HCT116 (cell line): Measurements from ENCODE around the gene SCPEP1. TPM values are rescaled to one million over a fixed set of nuclear protein-coding genes. Genes with fewer than 3 reads are reported as not detected.

Source experiments
- ATAC-seq: fragments of 200-7000 bp; cut with Tn5 transposase; 2 replicates; pipeline ENCODE4 v1.9.1; 2020; ENCODE audit warnings: mild to moderate bottlenecking, moderate library complexity
- BruUV-seq: library from RNA; stranded (reverse); fragments of 400-500 nt; replicated peaks from 2 replicates; lab custom pipeline; 2021; lab: Mats Ljungman, UMichigan
- CTCF ChIA-PET: fragments of 300-600 bp; sonication (Branson Sonifier 250); formaldehyde crosslinking; loops from one replicate; lab custom pipeline; 2021; ENCODE audit warnings: antibody characterized with exemption; lab: Charles Lee
- POLR2A ChIA-PET: fragments of 300-600, 350-600 bp; sonication (Branson Sonifier 250); formaldehyde crosslinking; loops from one replicate; lab custom pipeline; 2021; ENCODE audit warnings: antibody characterized with exemption; lab: Charles Lee
- RAD21 ChIA-PET, 2 experiments: fragments of 300-600 bp; sonication (Branson Sonifier 250); formaldehyde crosslinking; loops; one replicate each; lab custom pipeline; 2023; ENCODE audit warnings: low total read pairs in 2 of 2; ENCODE audit not compliant: uncharacterized antibody in 2 of 2, unreplicated experiment in 2 of 2, low non-redundant PET in 1 of 2; lab: Charles Lee
- DNase-seq: peaks from one replicate; pipeline ENCODE4 v3.0.0-alpha.2; 2010; ENCODE audit warnings: low read depth, low spot score
- H2AFZ ChIP-seq: fragments of 200-600 bp; shearing (Covaris generic), sonication (generic); 2 replicates; pipeline ENCODE4 v1.6.1; 2017; ENCODE audit warnings: low read depth, mixed run types, mixed read lengths, antibody characterized with exemption, low read length; ENCODE audit not compliant: poor library complexity, severe bottlenecking
- H3K27ac ChIP-seq: 2 replicates; pipeline ENCODE4 v1.5.1; 2012; ENCODE audit warnings: low read depth, low read length
- H3K27me3 ChIP-seq: fragments of 200-600 bp; sonication (generic); 2 replicates; pipeline ENCODE4 v1.6.1; 2016; ENCODE audit warnings: mixed run types, low read length, mixed read lengths; ENCODE audit not compliant: insufficient read depth
- H3K36me3 ChIP-seq, 2 experiments: fragments of 200-500 bp in 1 of 2; fragments of 200-600 bp in 1 of 2; sonication (Bioruptor generic) in 1 of 2; sonication (generic) in 1 of 2; 2 replicates each; pipeline versions ENCODE4 v1.5.1 to v1.6.1; 2014 to 2016; ENCODE audit warnings: low read length in 2 of 2, inconsistent platforms in 1 of 2, mixed read lengths in 1 of 2, mixed run types in 1 of 2; ENCODE audit not compliant: insufficient read depth in 2 of 2, control insufficient read depth in 1 of 2
- H3K4me1 ChIP-seq, 2 experiments: fragments of 200-600 bp in 1 of 2; sonication (generic) in 1 of 2; 2 replicates each; pipeline versions ENCODE4 v1.5.1 to v1.6.1; 2012 to 2017; ENCODE audit warnings: low read length in 2 of 2, inconsistent platforms in 1 of 2, mild to moderate bottlenecking in 1 of 2, mixed read lengths in 1 of 2, mixed run types in 1 of 2, moderate library complexity in 1 of 2; ENCODE audit not compliant: insufficient read depth in 2 of 2, control insufficient read depth in 1 of 2
- H3K4me2 ChIP-seq: fragments of 200-600 bp; sonication (generic); 2 replicates; pipeline ENCODE4 v1.6.1; 2017; ENCODE audit warnings: mixed run types, low read length, mixed read lengths
- H3K4me3 ChIP-seq, 2 experiments: fragments of 200-600 bp in 1 of 2; sonication (generic) in 1 of 2; replicated peaks in 1 of 2; 2 replicates each; pipeline ENCODE4 v1.5.1; 2011 to 2016; ENCODE audit warnings: low read length in 2 of 2, control low read depth in 1 of 2, low read depth in 1 of 2, mild to moderate bottlenecking in 1 of 2, mixed read lengths in 1 of 2, mixed run types in 1 of 2
- H3K79me2 ChIP-seq: fragments of 200-600 bp; sonication (generic); 2 replicates; pipeline ENCODE4 v1.6.1; 2017; ENCODE audit warnings: mild to moderate bottlenecking, mixed run types, low read length, moderate library complexity, mixed read lengths; ENCODE audit not compliant: insufficient read depth
- H3K9ac ChIP-seq: fragments of 200-600 bp; sonication (generic); 2 replicates; pipeline ENCODE4 v1.6.1; 2016; ENCODE audit warnings: low read length, mixed read lengths
- H3K9me2 ChIP-seq: fragments of 200-600 bp; sonication (generic), shearing (Covaris generic); 2 replicates; pipeline ENCODE4 v1.6.1; 2017; ENCODE audit warnings: mixed run types, mild to moderate bottlenecking, moderate library complexity; ENCODE audit not compliant: insufficient read depth
- H3K9me3 ChIP-seq, 2 experiments: fragments of 200-500 bp in 1 of 2; fragments of 200-600 bp in 1 of 2; sonication (Bioruptor generic) in 1 of 2; sonication (generic) in 1 of 2; 2 replicates each; pipeline ENCODE4 v1.6.1; 2014 to 2017; ENCODE audit warnings: low read length in 2 of 2, mixed read lengths in 2 of 2, inconsistent platforms in 1 of 2, low read depth in 1 of 2, mild to moderate bottlenecking in 1 of 2, mixed run types in 1 of 2, moderate library complexity in 1 of 2; ENCODE audit not compliant: control insufficient read depth in 1 of 2, insufficient read depth in 1 of 2
- H4K20me1 ChIP-seq: fragments of 200-600 bp; sonication (generic), shearing (Covaris generic); 2 replicates; pipeline ENCODE4 v1.6.1; 2017; ENCODE audit warnings: mixed run types, mild to moderate bottlenecking, moderate library complexity; ENCODE audit not compliant: insufficient read depth
- ATF3 ChIP-seq: IDR thresholded peaks from 2 replicates; pipeline ENCODE4 v1.6.1; 2012
- CBX3 ChIP-seq: IDR thresholded peaks from 2 replicates; pipeline ENCODE4 v1.6.1; 2012; ENCODE audit warnings: low read depth
- CEBPB ChIP-seq: IDR thresholded peaks from 2 replicates; pipeline ENCODE4 v1.6.1; 2012; ENCODE audit warnings: low read depth
- EGR1 ChIP-seq: IDR thresholded peaks from 2 replicates; pipeline ENCODE4 v1.6.1; 2012; ENCODE audit warnings: low read depth
- ELF1 ChIP-seq: IDR thresholded peaks from 2 replicates; pipeline ENCODE4 v1.6.1; 2012; ENCODE audit warnings: low read depth, borderline replicate concordance
- EZH2 ChIP-seq: fragments of 200-600 bp; sonication (generic); IDR thresholded peaks from 2 replicates; pipeline ENCODE4 v1.6.1; 2017; ENCODE audit warnings: antibody characterized with exemption, mixed run types
- EZH2phosphoT487 ChIP-seq: fragments of 200-600 bp; IDR thresholded peaks from 2 replicates; pipeline ENCODE4 v1.6.1; 2018; ENCODE audit warnings: antibody characterized with exemption, borderline replicate concordance
- JUND ChIP-seq: IDR thresholded peaks from 2 replicates; pipeline ENCODE4 v1.6.1; 2012
- MAX ChIP-seq: IDR thresholded peaks from 2 replicates; pipeline ENCODE4 v1.6.1; 2012
- POLR2A ChIP-seq: IDR thresholded peaks from 2 replicates; pipeline ENCODE4 v1.7.0; 2011; ENCODE audit warnings: borderline replicate concordance; ENCODE audit not compliant: insufficient read depth, insufficient read length; ENCODE audit errors: extremely low read depth
- POLR2AphosphoS5 ChIP-seq: IDR thresholded peaks from 2 replicates; pipeline ENCODE4 v1.6.1; 2011; ENCODE audit warnings: mild to moderate bottlenecking, low read depth, low read length, moderate library complexity
- RAD21 ChIP-seq: IDR thresholded peaks from 2 replicates; pipeline ENCODE4 v1.6.1; 2012; ENCODE audit warnings: low read depth, mild to moderate bottlenecking
- SP1 ChIP-seq: IDR thresholded peaks from 2 replicates; pipeline ENCODE4 v1.6.1; 2012; ENCODE audit warnings: low read depth
- SRF ChIP-seq: IDR thresholded peaks from 2 replicates; pipeline ENCODE4 v1.6.1; 2012; ENCODE audit warnings: low read depth
- TCF7L2 ChIP-seq: IDR thresholded peaks from 2 replicates; pipeline ENCODE4 v1.7.0; 2011; ENCODE audit warnings: borderline replicate concordance, inconsistent platforms; ENCODE audit not compliant: insufficient read depth, insufficient read length; ENCODE audit errors: extremely low read depth
- YY1 ChIP-seq: IDR thresholded peaks from 2 replicates; pipeline ENCODE4 v1.6.1; 2011; ENCODE audit warnings: low read length, low read depth, moderate library complexity, mild to moderate bottlenecking; ENCODE audit not compliant: insufficient replicate concordance; ENCODE audit errors: extremely low read depth
- ZFX ChIP-seq: fragments of 450-650 bp; IDR thresholded peaks from 2 replicates; pipeline ENCODE4 v1.6.1; 2017
- intact Hi-C: fragments of 100-400 bp; cut with micrococcal nuclease; formaldehyde crosslinking; loops from 2 replicates; pipeline ENCODE4 v1.10.0; 2022
- total RNA-seq: library from RNA; stranded (reverse); gene quantifications from one replicate; pipeline ENCODE4 v1.2.1, GENCODE V29; 2021; ENCODE audit not compliant: unreplicated experiment
- TF ChIP-seq, protein P1 (sequence below), 3 experiments: fragments of 200-600 bp in 1 of 3; sonication (generic) in 1 of 3; IDR thresholded peaks in 2 of 3; conservative IDR thresholded peaks in 1 of 3; 2 replicates each; pipeline ENCODE4 v1.5.1; 2012 to 2017; ENCODE audit warnings: low read depth in 2 of 3, low read length in 2 of 3, antibody characterized with exemption in 1 of 3, borderline replicate concordance in 1 of 3, control low read depth in 1 of 3, mild to moderate bottlenecking in 1 of 3, mixed read lengths in 1 of 3, mixed run types in 1 of 3, moderate library complexity in 1 of 3; ENCODE audit not compliant: insufficient read depth in 1 of 3

Gene SCPEP1
- total RNA-seq, 1 experiment from 2014 or later = 28.3 TPM

GRCh38 chr17:57040571-57040970, 62.6 kb downstream of the SCPEP1 start:
- CTCF ChIA-PET = no interaction called here

GRCh38 chr17:57043276-57043675, 65.3 kb downstream of the SCPEP1 start:
- no peaks in the 10 kb centered on the region for H3K36me3 ChIP-seq
- no peak for ATAC-seq
- no peaks in the 10 kb centered on the region for H3K79me2 ChIP-seq
- H4K20me1 ChIP-seq = no peaks in the 10 kb centered on the region
- POLR2A ChIA-PET = no interaction called here
- no peak overlapping the region for H3K27ac ChIP-seq
- no peaks in the 10 kb centered on the region for H3K9me3 ChIP-seq
- H3K27me3 ChIP-seq = peaks cover 11% of the 10 kb centered on the region; the same call in 1 of the 2 replicates
- H3K4me2 ChIP-seq = no peak overlapping the region
- no peak overlapping the region for H3K9ac ChIP-seq
- CTCF ChIA-PET = no interaction called here
- DNase-seq = no peak
- no peak overlapping the region for H3K4me3 ChIP-seq
- H3K9me2 ChIP-seq = no peaks in the 10 kb centered on the region
- intact Hi-C loops = no loop called here
- RAD21 ChIA-PET = no interaction called here
- H3K4me1 ChIP-seq = no peaks in the 10 kb centered on the region
- no TSS peak for BruUV-seq
- H2AFZ ChIP-seq = no peak overlapping the region
- no peak for TF ChIP-seq CBX3
- no peak for TF ChIP-seq JUND
- no peak for TF ChIP-seq ZFX
- TF ChIP-seq POLR2AphosphoS5 = no peak
- no peak for TF ChIP-seq POLR2A
- no peak for TF ChIP-seq RAD21
- TF ChIP-seq, protein P1, sequence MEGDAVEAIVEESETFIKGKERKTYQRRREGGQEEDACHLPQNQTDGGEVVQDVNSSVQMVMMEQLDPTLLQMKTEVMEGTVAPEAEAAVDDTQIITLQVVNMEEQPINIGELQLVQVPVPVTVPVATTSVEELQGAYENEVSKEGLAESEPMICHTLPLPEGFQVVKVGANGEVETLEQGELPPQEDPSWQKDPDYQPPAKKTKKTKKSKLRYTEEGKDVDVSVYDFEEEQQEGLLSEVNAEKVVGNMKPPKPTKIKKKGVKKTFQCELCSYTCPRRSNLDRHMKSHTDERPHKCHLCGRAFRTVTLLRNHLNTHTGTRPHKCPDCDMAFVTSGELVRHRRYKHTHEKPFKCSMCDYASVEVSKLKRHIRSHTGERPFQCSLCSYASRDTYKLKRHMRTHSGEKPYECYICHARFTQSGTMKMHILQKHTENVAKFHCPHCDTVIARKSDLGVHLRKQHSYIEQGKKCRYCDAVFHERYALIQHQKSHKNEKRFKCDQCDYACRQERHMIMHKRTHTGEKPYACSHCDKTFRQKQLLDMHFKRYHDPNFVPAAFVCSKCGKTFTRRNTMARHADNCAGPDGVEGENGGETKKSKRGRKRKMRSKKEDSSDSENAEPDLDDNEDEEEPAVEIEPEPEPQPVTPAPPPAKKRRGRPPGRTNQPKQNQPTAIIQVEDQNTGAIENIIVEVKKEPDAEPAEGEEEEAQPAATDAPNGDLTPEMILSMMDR (IDR thresholded peaks at IDR 0.05 in 2 of 3, conservative IDR thresholded peaks at IDR 0.05 in 1 of 3; ENCODE audit: borderline replicate concordance in 1 of 3, insufficient read depth in 1 of 3, low read depth in 2 of 3, low read length in 2 of 3) = no peak
- TF ChIP-seq SP1 = no peak
- TF ChIP-seq EZH2 = no peak
- no peak for TF ChIP-seq YY1
- no peak for TF ChIP-seq TCF7L2
- TF ChIP-seq CEBPB = no peak

More at GRCh38 chr17:57040571-57040970, 62.6 kb downstream of the SCPEP1 start:
- Histone ChIP-seq H3K27me3 (peaks cover 25% of the 10 kb centered on the region; the same call in 1 of the 2 replicates), H3K9ac (no peak overlapping the region), H3K27ac (no peak overlapping the region), H3K36me3 (no peaks in the 10 kb centered on the region), H3K4me3 (no peak overlapping the region), H3K9me2 (no peaks in the 10 kb centered on the region), H2AFZ (no peak overlapping the region), H3K79me2 (no peaks in the 10 kb centered on the region), H3K4me2 (no peak overlapping the region), H3K9me3 (no peaks in the 10 kb centered on the region), H3K4me1 (peaks cover 4 to 9% of the 10 kb centered on the region in 2 experiments; a peak in 1 of 4 replicates), H4K20me1 (no peaks in the 10 kb centered on the region)
- intact Hi-C loops = no loop called here
- ATAC-seq = no peak
- no peak for DNase-seq
- BruUV-seq = no TSS peak
- no peak for TF ChIP-seq EZH2phosphoT487
- no peak for TF ChIP-seq MAX
- TF ChIP-seq CBX3 = no peak
- no peak for TF ChIP-seq ATF3
- TF ChIP-seq RAD21 = no peak
- TF ChIP-seq TCF7L2 = no peak
- TF ChIP-seq ELF1 = no peak
- TF ChIP-seq JUND = no peak
- TF ChIP-seq ZFX = no peak
- TF ChIP-seq SRF = no peak
- TF ChIP-seq EGR1 = no peak
- no peak for TF ChIP-seq POLR2A
- no peak for TF ChIP-seq EZH2
- ChIA-PET RAD21 (no interaction called here), POLR2A (no interaction called here)
